Measurements from ENCODE around the gene TRAPPC2L.
"Not testable (repeated sequence)": the region's sequence is repeated elsewhere in the genome, so short reads cannot be mapped to it uniquely, and the experiment has no call there.

TRAPPC2L gene

GRCh38 chr16:88894266-88894665 is 37.3 kb downstream of the TRAPPC2L start:
- not testable (repeated sequence) for DNase-seq

- no peak for DNase-seq
These were observed 37.9 kb downstream of the TRAPPC2L start for GRCh38 chr16:88894681-88895300.

GRCh38 chr16:88895335-88895734 is 38.4 kb downstream of the TRAPPC2L start:
- DNase-seq, result no peak

- DNase-seq, result no peak
These were observed 39.5 kb downstream of the TRAPPC2L start for GRCh38 chr16:88896238-88897070.

GRCh38 chr16:88897696-88898425 is 40.9 kb downstream of the TRAPPC2L start:
- DNase-seq, result no peak

GRCh38 chr16:88899901-88900661 is 43.2 kb downstream of the TRAPPC2L start:
- no peak for DNase-seq

- no peak for DNase-seq
These were observed 43.7 kb downstream of the TRAPPC2L start for GRCh38 chr16:88900662-88901052.

GRCh38 chr16:88901718-88902337 is 44.9 kb downstream of the TRAPPC2L start:
- no peak for DNase-seq

GRCh38 chr16:88902744-88903143 is 45.8 kb downstream of the TRAPPC2L start:
- no peak for DNase-seq

- DNase-seq, result no peak
These were observed 46.3 kb downstream of the TRAPPC2L start for GRCh38 chr16:88903267-88903666.

GRCh38 chr16:88904676-88905365 is 47.9 kb downstream of the TRAPPC2L start:
- no peak for DNase-seq

GRCh38 chr16:88905563-88905962 is 48.6 kb downstream of the TRAPPC2L start:
- DNase-seq, result no peak

- no peak for DNase-seq
These were observed 49.1 kb downstream of the TRAPPC2L start for GRCh38 chr16:88906020-88906419.

- DNase-seq, result no peak
These were observed 49.7 kb downstream of the TRAPPC2L start for GRCh38 chr16:88906535-88907105.

- no peak for DNase-seq
These were observed 50.8 kb downstream of the TRAPPC2L start for GRCh38 chr16:88907768-88908167.

- no peak for DNase-seq
These were observed 51.4 kb downstream of the TRAPPC2L start for GRCh38 chr16:88908307-88908706.

GRCh38 chr16:88909431-88910210 is 52.7 kb downstream of the TRAPPC2L start:
- DNase-seq, result no peak

- DNase-seq, result no peak
These were observed 53.6 kb downstream of the TRAPPC2L start for GRCh38 chr16:88910284-88911135.

GRCh38 chr16:88911136-88911945 is 54.4 kb downstream of the TRAPPC2L start:
- DNase-seq, result no peak

All from cortex of kidney (tissue), 1 donor.